ENCODE results near the gene GPALPP1. TPM values are rescaled to one million over a fixed set of nuclear protein-coding genes. Genes with fewer than 3 reads are reported as not detected.
"Not testable (repeated sequence)": the region's sequence is repeated elsewhere in the genome, so short reads cannot be mapped to it uniquely, and the experiment has no call there.

The GPALPP1 gene
- total RNA-seq, 2 donors from 2014 or later: 12.6 to 14.2 TPM

- intact Hi-C loops (cut with DNase I): loop anchor here in 1 of 2 donors (5.0 kb wide), 1 partner anchor 258 kb away; no protein-coding TSS in a partner anchor
- DNase-seq (no peak), ATAC-seq (no peak)
Measured at GRCh38 chr13:45049478-45049877, 60.1 kb downstream of the GPALPP1 start.

- DNase-seq (no peak), ATAC-seq (no peak)
- intact Hi-C loops (cut with DNase I): no loop called here
Measured at GRCh38 chr13:45051315-45051714, 62.0 kb downstream of the GPALPP1 start.

- DNase-seq (no peak), ATAC-seq (peak in 1 of 2 donors; percentile 93)
- intact Hi-C loops (cut with DNase I): no loop called here
Measured at GRCh38 chr13:45055198-45055901, 66.0 kb downstream of the GPALPP1 start.

- peak; percentile 63 to 67 for ATAC-seq
- peak; percentile 25 for DNase-seq
- intact Hi-C loops (cut with DNase I): no loop called here
Measured at GRCh38 chr13:45055902-45056648, 66.7 kb downstream of the GPALPP1 start.

- no peak for DNase-seq
- no peak for ATAC-seq
- intact Hi-C loops (cut with DNase I): no loop called here
Measured at GRCh38 chr13:45060062-45060461, 70.7 kb downstream of the GPALPP1 start.

GRCh38 chr13:45063261-45063860 is 74.0 kb downstream of the GPALPP1 start:
- ATAC-seq (no peak), DNase-seq (no peak)
- intact Hi-C loops (cut with DNase I): no loop called here

- DNase-seq; ATAC-seq; intact Hi-C loops (cut with DNase I): not testable (repeated sequence)
Measured at GRCh38 chr13:45063889-45064288, 74.6 kb downstream of the GPALPP1 start.

- DNase-seq (no peak), ATAC-seq (no peak)
- intact Hi-C loops (cut with DNase I): no loop called here
Measured at GRCh38 chr13:45064889-45065288, 75.6 kb downstream of the GPALPP1 start.

GRCh38 chr13:45068036-45069001 is 79.0 kb downstream of the GPALPP1 start:
- ATAC-seq (no peak), DNase-seq (no peak)
- intact Hi-C loops (cut with DNase I): no loop called here

GRCh38 chr13:45073809-45074208 is 84.5 kb downstream of the GPALPP1 start:
- ATAC-seq: no peak
- intact Hi-C loops (cut with DNase I): no loop called here
- no peak for DNase-seq

GRCh38 chr13:45074721-45075120 is 85.4 kb downstream of the GPALPP1 start:
- DNase-seq: no peak
- intact Hi-C loops (cut with DNase I): no loop called here
- no peak for ATAC-seq

GRCh38 chr13:45078003-45078402 is 88.7 kb downstream of the GPALPP1 start:
- ATAC-seq: no peak
- DNase-seq: no peak
- intact Hi-C loops (cut with DNase I): no loop called here

Other genes with a start within 250 kb of the GPALPP1 start
- gene NUFIP1, start 67 bp upstream of the GPALPP1 start, total RNA-seq: 1 to 10 TPM; 3.0 to 4.7 TPM
- 10 to 100 TPM; 15.2 to 18.2 TPM for gene GTF2F2, start 131.0 kb downstream of the GPALPP1 start, total RNA-seq
- not detected for gene KCTD4, start 211.5 kb downstream of the GPALPP1 start, total RNA-seq